Measurements from ENCODE around the gene MGLL. TPM values are rescaled to one million over a fixed set of nuclear protein-coding genes. Genes with fewer than 3 reads are reported as not detected.
"Not testable (repeated sequence)": the region's sequence is repeated elsewhere in the genome, so short reads cannot be mapped to it uniquely, and the experiment has no call there.

MGLL gene
- polyA plus RNA-seq, 4 donors = 21.3 to 28.0 (median 26.9) TPM

DNA sequence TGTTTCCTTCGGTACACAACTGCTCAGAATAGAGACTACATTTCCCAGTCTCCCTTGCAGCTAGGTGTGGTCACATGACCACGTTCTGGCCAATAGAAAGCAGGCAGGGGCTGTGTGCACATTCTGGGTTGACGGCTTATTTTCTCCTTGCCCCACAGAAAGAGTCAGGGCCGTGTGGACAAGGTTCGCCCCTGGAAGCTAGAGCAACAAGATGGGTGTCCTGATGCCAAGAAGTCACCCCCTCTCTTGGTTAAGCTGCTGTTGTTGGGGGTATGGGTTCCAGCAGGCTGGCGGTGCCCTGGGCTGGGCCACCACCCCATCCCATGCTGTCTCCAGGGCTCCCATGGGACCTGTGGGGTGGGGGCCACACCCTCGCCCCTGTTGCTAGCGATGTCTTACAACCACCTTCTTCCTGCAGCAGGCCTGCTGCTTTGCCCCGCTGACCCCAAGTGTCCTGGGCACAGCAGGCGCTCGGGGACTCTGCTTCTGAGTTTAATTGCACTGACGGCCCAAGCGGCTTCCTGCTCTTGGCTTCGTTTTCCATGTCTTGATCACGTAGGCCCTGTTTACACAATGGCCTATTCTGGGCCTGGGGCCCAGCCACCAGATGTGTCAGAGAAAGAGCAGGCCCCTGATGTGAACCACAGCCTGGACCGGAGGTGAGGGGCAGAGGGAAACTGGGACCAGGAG is 124.6 kb downstream of the MGLL start:
- peak in 1 of 4 donors; percentile 81 for DNase-seq (ENCODE audit: low read depth in 4 of 4, low spot score in 2 of 4)

DNA sequence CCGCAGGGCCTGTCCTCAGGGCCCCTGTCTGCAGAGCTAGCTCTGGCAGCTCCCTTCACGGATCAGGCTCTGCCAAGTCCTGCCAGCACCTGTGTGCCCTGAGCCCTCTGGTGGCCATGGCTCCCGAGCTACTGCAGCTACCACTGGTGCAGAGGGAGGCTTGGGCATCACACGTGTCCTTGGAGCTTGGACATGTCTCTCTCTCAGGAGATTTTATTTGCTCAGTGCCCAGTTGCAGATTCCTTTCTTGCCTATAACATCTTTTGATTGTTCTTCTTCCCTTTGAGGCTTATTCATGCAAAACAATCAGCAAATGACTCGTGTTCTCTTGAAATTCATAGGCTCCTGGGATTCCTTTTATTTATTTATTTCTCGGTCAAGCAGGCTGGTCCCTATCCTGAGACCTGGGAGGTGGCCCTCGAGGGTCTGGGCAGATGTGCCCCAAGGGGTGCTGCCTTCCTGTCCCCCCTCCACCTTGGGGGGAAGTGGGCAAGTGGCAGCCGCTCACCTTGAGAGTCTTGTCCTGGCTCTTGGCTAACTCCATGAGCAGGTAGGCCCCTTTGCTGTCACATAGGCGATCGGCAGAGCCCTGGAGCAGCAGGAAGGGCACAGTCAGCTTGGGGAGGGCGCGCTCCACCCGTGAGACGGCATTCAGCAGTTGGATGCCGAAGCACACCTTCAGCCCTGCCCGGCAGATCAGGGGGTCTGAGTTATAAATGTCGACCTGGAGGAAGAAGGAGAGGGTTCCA is 127.7 kb downstream of the MGLL start:
- no peak for DNase-seq (ENCODE audit: low read depth in 4 of 4, low spot score in 2 of 4)

DNA sequence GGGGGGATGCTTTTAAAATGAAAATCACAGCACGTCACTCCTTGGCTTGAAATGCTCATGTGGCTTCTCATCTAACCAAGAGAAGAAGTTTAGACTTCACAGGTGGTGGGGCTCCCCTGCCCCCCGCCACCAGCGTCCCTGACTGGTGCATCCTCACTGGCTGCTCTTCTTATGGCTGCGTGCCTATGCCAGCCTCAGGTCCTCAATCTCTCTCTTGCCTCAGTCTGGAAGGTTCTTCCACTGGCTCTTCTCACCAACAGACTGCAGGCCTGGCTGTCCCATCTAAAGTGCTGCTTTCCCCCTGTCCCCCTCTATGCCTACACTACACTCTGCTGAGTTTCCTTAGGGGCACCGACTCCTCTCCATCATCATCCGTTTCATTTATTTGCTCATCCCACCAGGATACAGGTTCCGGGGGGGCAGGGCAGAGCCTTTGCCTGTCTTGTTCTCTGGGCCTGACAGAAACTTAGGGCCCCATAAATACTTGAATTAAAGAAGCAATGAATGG is 128.9 kb downstream of the MGLL start:
- no peak for DNase-seq (ENCODE audit: low read depth in 4 of 4, low spot score in 2 of 4)

DNA sequence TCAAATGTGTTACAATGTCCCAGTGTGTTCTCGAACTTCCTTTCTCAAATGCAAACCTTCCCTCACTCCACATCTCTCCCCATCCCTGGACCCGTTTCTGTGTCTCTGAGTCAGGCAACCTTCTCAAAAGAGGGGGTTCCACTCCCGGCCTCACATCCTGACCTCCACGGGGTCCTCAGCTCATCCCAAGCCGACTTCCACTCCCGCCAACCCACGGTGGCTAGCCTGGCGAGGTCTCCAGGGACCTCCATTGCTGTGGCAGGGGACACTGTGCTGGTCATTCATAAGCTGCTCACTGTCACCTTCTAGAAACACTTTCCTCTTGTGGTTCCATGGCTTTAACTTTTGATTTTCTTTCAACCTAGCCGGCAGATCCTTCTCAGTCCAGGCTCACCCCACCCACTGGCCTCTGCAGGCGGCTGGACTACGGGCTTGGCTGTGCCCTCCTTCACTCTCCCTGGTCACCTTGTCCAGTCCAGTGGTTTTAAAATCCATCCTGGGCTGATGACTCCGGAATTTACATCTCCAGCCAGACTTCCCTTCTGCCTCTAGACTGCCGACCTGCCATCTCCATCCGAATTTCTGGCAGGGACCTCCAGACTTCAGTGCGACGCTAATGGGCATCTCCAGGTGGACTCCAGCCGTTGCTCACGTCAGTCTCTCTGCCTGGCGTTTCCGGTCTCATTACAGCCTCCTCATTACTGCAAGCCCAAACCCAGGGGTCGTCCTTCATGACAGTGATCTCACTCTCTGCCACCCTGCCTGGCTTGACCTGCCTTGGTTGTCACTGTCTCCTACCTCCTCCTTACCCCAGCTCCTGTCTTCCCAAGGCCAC is 129.6 kb downstream of the MGLL start:
- no peak for DNase-seq (ENCODE audit: low read depth in 4 of 4, low spot score in 2 of 4)

DNA sequence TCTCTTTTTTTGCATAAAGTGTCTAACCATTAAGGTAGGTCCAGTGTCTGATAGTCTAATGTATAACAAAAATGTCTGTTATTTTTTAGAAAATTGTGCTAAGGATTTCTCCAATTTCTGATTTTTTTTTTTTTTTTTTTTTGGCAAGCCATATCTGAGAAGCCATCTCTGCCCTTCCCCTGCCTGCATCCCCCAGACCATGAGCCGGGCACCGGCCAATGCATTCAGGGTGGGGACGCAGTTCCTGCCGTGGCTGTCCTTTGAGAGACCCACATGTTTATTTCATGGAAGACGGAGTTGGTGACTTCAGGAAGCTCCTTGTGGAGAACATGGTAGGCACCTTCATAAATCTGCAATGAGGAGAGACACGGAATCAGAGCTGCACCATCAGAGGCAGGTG is 130.3 kb downstream of the MGLL start:
- DNase-seq (ENCODE audit: low read depth in 4 of 4, low spot score in 2 of 4) = no peak

DNA sequence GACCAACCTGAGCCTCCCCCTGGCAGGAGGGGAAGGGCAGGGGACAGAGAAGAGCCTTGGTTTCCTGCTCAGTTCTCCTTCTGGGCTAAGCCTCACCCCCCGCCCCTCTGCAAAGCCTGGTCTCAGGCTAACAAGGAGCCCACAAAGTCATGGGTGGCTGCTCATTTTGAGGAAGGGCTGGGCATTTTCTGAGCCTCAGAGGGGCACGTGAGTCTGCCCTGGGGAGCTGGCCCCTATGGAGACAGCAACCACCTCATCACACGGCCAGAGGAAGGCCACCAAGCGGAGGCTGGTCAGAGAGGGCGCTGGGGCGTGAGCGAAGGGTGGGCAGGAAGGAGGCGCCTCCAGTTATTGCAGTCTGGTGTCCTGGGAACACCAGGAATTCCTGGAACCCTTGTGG is 130.8 kb downstream of the MGLL start:
- no peak for DNase-seq (ENCODE audit: low read depth in 4 of 4, low spot score in 2 of 4)

DNA sequence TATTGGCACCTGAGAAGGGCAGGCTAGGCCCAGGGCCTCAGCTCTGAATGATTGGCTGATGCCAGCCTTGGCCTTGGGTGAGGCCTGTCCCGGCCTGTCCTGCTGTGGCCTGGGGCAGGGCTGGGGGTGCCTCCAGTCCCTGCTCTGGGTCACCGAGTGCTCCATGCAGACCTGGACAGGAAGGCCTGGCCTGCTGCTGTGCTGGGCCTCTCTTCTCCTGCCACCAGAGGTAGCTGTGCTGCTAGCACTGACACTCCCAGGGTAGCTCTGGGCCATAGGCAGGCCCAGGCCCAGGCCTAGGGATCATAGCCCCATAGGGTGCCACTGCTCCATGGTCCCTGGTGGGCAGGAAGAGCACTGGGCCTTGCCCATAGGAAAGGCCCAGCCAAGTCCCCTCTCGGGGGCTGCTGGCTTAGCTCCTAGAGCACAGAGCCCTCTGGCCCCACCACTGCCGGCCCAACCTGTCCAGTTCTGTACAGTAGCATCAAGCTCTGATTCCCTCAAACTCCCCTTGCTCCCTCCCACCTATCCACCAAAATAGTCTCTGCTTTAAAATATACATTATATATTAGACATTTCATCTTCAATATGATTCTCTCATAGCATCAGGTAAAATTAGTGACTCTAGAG is 131.4 kb downstream of the MGLL start:
- no peak for DNase-seq (ENCODE audit: low read depth in 4 of 4, low spot score in 2 of 4)

DNA sequence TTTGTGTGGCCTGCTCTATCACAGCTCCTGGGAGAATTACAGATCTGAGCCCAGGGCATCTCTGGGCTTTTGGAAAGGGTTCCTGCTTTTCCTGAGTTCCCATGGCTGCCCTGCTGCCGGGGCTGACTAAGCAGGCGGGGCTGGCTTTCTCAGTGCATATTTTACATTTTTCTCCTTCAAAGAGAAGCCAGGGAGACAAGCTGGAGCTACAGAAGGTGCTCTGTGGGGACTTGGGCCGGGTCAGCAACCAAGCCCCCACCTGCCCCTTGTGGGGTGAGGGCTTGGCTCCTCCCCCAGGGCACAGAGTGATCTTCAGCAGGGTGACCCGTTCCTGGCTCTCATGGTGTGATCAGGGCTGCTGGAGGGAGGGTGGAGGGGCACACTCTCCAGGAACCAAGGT is 132.2 kb downstream of the MGLL start:
- DNase-seq (ENCODE audit: low read depth in 4 of 4, low spot score in 2 of 4) = no peak

DNA sequence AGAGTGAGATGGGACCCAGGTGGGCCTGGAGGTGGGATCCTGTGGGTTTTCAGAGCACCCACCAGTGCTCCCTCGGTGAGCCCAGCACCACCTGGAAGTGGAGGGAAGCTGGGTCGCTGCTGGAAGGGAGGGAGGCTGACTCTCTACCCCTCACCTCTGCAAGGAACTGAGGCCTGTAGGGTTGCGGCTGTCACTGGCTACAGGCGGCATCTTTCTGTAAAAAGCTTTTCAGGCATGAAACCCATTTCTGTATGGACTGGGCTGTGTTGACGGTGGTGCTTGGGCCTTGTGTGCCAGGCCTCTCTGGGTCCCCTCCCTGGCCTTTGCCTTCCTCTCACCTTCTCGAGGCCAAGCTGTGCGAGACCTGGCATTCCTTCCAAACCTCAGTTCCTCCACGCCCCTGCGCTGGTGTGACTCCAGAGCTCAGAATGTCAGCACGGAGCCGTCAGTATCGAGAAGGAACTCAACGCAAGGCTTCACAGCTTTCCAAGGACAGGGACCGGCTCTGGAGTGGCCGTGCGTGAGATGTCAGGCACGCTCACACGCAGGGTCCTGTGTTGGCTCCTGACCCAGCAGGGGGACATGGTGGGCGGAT is 133.0 kb downstream of the MGLL start:
- no peak for DNase-seq (ENCODE audit: low read depth in 4 of 4, low spot score in 2 of 4)

DNA sequence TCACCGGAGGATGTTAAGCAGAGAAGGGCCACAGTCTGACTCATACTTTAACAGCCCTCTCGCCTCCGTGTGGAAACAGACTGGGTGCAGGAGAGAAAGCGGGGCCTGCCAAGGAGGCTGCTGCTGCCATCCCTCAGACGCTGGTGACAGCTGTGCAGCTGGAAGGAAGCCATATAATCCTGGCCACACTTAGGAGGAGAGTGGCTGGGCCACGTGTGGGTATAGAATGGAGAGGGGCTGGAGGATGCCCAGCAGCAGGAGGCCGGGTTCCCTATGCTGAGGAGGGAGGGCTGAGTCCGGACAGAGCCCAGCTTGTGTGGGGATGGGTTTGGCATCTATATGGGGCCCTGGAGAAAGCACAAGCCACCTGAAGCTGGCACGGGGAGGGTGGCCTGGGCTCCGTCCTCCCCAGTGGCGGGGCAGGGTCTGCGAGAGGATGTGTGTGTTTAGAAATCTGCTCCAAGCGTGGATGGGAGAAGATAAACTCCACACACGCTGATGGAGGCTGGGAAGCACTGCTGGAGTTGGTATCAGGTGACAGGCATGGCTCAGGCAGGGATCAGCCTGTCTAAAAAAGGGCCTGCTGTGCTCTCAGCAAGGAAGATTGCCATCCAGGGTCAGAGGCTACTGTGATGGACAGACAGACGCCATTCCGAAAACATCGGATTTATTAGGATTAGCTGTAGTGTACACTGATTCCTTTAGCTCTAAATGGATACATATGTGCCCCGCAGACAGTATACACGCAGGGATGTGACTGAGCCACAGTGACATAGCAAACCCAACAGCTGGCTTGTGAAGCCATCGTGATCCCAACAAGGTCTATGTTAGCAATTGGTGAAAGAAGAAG is 133.7 kb downstream of the MGLL start:
- DNase-seq (ENCODE audit: low read depth in 4 of 4, low spot score in 2 of 4) = no peak

DNA sequence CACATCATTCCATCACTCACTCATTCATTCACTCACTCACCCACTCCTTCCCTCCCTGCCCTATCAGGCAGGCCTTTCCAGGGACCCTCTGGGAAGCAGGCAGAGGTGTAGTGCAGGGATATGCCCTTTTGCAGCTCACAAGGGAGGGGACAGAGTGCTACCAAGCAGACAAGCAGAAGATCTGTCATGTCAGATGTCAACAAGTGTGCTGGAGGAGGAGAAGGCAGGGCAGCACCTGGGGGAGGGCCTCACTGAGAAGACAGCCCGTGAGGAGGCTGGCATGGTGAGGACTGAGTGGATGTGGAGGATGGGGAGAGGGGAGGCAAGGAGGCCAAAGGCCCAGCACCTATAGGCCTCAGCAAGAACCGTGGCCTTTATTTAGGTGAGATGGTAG is 134.3 kb downstream of the MGLL start:
- DNase-seq (ENCODE audit: low read depth in 4 of 4, low spot score in 2 of 4) = no peak

DNA sequence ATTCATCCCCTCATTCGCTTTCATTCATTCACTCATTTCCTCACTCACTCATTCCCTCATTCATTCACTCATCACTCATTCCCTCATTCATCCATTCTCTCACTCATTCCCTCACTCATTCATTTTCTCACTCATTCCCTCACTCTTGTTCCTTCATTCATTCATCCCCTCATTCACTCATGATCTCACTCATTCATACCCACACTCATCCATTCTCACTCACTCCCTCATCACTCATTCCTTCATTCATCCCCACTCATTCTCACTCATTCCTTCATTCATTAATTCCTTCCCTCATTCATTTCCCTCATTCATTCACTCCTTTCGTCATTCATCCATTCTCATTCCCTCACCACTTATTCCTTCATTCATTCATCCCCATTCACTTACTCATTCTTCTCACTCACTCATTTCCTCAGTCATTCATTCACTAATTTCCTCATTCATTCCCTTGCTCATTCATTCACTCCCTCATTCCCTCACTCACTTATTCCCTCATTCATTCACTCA is 135.0 kb downstream of the MGLL start:
- no peak for DNase-seq (ENCODE audit: low read depth in 4 of 4, low spot score in 2 of 4)

DNA sequence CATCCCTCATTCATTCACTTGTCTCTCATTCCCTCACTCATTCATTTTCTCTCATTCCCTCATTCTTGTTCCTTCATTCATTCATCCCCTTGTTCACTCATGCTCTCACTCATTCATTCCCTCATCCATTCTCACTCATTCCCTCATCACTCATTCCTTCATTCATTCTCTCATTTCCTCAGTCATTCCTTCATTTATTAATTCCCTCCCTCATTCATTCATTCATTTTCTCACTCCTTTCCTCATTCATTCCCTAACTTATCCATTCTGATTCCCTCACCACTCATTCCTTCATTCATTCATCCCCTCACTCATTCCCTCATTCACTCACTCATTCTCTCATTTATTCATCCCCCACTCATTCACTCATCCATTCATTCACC is 135.8 kb downstream of the MGLL start:
- DNase-seq (ENCODE audit: low read depth in 4 of 4, low spot score in 2 of 4) = no peak

DNA sequence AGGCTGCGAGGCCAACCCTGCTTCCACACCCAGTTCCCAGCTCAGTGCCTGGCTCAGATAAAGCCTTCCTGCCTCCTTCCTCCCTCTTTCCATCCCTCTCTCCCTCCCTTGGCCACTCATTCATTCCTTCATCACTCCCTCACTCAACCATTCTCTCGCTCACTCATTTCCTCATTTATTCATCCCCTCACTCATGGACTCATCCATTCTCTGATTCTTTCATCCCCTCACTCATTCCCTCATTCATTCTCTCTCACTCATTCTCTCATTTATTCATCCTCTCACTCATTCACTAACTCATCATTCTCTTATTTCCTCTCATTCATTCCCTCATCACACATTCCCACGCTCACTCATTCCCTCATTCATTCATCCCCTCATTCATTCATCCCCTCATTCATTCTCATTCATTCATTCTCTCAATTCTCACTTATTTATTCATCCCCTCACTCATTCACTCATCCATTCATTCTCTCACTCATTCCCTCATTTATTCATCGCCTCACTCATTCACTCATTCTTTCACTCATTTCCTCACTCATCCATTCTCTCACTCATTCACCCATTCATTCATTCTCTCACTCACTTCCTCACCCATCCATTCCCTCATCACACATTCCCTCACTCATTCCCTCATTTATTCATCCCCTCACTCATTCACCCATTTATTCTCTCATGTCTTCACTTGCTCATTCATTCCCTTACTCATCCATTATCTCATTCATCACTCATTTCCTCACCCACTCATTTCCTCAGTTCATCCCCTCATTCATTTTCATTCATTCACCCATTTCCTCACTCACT is 136.4 kb downstream of the MGLL start:
- DNase-seq (ENCODE audit: low read depth in 4 of 4, low spot score in 2 of 4) = no peak

DNA sequence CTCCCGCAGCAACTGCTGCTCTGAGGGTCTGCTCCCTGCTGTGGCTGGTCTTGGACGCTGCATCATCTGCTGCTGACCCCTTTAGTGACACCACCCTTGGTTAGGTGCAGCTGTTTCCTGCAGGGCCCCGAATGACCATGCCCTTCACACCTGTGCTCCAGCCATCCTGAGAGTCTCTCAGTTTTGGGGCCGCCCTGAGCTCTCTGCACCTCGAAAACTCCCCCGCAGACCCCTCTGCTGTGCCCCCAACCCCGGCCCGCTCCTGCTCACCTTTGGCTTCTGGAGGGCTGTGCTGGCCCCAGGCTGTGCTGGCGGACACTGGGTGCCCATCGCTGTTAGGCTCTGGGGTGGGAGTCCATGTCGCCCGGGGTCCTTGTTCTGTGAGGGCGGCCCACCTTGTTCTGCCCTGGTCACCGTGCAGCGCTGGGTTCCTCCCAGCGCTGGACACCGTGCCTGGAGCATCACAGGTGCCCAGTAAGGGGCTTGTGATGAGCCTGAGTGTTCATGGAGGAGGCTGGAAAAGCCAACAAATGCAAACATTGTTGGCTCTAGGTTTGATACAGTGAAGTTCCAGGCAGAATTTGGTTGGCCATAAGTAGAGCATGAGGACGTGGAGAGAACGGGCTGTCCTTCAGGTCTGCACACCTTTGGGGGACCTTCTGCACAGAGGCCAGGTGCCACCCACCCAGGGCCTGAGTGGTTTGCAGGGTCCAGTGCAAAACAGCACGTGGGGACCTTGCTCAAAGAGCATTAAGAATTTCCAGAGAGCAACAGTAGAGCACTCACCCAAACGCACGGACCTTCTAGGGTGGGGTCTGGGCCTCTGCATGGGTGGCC is 137.2 kb downstream of the MGLL start:
- DNase-seq (ENCODE audit: low read depth in 4 of 4, low spot score in 2 of 4) = no peak

DNA sequence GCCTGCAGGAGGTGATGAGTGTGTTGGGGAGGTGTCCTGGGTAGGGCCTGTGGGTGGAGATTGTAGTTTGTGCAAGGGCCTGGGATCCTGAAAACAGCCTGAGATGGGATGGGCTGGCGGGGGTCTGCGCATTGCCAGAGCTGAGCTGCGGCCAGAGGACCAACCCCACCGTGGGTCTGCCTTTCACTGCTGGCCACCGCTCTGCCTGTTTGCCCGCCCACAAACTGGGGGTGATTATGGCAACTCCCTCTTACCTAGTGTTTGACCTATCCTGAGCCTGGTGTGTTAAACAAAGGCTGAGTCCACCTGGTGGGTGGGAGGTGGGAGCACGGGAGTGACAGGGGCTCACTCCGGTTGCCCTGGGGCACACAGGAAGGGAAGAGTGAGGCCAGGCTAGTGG is 139.8 kb downstream of the MGLL start:
- DNase-seq (ENCODE audit: low read depth in 4 of 4, low spot score in 2 of 4) = no peak

DNA sequence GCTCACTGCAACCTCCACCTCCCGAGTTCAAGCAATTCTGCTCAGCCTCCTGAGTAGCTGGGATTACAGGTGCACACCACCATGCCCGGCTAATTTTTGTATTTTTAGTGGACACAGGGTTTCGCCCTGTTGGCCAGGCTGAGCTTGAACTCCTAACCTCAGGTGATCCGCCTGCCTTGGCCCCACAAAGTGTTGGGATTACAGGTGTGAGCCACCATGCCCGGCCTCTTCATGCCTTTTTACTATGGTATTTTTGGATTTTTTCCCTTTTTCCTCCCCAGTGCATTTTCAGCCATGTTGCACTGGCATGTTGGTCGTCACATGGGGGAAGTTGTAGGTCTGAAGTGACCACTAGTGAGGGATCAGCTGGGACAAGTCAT is 140.2 kb downstream of the MGLL start:
- not testable (repeated sequence) for DNase-seq (ENCODE audit: low read depth in 4 of 4, low spot score in 2 of 4)

DNA sequence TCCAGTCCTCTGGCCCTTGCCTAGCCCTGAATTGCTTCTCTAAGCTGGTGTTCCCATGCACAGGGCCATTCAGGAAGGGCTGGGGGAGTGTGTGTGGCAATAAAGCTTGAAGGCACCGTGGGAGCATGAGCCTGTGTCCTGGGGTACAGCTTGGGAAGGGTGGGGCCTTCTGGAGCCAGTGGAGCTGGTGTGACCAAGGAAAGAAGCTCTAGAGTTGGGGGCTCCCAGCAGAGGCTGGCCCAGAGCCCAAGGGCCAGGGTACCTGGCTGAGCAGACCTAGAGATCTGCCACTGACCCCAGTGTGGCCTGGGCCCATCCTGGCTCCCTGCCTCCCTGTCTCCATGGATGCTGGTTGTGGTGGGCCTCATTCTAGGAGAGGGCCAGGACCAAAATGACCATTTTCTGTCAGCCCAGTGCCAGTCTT is 141.5 kb downstream of the MGLL start:
- no peak for DNase-seq (ENCODE audit: low read depth in 4 of 4, low spot score in 2 of 4)
